Measurements from ENCODE around the gene YIF1A. TPM values are rescaled to one million over a fixed set of nuclear protein-coding genes. Genes with fewer than 3 reads are reported as not detected.

The YIF1A gene
- total and polyA plus RNA-seq, 10 donors = 34.7 to 60.1 (median 47.9) TPM

DNA sequence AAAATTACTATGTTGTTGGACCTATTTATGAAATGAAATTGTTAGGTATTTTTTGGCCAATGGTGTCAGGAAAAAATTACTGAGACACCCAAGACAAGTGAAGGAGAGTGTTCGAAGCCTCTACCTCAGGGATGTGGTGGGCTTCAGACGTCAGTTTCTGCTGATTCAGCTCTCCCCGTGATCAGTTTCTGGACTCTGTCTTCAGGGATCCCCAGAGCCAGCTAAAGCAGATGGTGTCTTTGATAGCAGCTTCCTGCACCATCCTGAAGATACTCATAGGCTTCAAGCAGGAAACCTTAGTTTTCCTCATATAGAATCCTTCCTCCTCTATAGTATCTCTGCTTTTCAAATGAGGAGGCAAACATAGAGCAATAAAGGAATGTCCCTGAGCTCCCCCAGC, 20.5 kb upstream of the YIF1A start:
- H3K27ac ChIP-seq = no peak overlapping the region
- no peak overlapping the region for H3K4me3 ChIP-seq
- peaks cover 5 to 33% (median 20%) of the 10 kb centered on the region in 6 donors for H3K4me1 ChIP-seq
- no peaks in the 10 kb centered on the region for H3K27me3 ChIP-seq (replicated peaks in 1 of 7)
- no peaks in the 10 kb centered on the region for H3K9me3 ChIP-seq
- intact Hi-C loops (cut with DNase I; ENCODE audit: low total_unique reads) = no loop called here
- DNase-seq = no peak
- TF ChIP-seq POLR2A (IDR thresholded peaks at IDR 0.05) = no peak
- TF ChIP-seq, protein P1, sequence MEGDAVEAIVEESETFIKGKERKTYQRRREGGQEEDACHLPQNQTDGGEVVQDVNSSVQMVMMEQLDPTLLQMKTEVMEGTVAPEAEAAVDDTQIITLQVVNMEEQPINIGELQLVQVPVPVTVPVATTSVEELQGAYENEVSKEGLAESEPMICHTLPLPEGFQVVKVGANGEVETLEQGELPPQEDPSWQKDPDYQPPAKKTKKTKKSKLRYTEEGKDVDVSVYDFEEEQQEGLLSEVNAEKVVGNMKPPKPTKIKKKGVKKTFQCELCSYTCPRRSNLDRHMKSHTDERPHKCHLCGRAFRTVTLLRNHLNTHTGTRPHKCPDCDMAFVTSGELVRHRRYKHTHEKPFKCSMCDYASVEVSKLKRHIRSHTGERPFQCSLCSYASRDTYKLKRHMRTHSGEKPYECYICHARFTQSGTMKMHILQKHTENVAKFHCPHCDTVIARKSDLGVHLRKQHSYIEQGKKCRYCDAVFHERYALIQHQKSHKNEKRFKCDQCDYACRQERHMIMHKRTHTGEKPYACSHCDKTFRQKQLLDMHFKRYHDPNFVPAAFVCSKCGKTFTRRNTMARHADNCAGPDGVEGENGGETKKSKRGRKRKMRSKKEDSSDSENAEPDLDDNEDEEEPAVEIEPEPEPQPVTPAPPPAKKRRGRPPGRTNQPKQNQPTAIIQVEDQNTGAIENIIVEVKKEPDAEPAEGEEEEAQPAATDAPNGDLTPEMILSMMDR (IDR thresholded peaks at IDR 0.05 in 8 of 11, conservative IDR thresholded peaks at IDR 0.05 in 3 of 11) = no peak
- TF ChIP-seq POLR2AphosphoS5 (IDR thresholded peaks at IDR 0.05) = no peak
- 46 to 69% (median 51%) methylated on average over 3 of the region's 3 CpGs for WGBS, 5 donors
- H3K36me3 ChIP-seq = no peaks in the 10 kb centered on the region

DNA sequence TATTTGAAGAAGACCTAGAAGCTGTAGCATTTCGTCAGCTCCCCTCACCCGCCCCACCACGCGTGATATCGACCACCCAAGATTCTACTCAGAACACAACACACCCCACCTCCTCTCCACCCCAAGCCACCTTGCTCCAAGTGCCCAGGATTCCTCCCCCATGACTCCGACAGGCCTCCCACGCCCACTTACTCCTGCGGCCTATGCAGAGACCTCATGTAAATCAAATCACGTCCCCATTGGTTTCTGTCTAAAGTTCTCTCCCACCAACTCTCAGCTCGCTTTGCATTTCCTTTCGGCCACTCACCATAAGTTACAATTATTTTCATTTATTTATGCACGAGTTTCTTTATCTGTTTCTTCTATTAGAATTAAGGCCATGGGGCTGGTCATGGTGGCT, 13.7 kb upstream of the YIF1A start:
- H3K36me3 ChIP-seq = no peaks in the 10 kb centered on the region
- intact Hi-C loops (cut with DNase I; ENCODE audit: low total_unique reads) = no loop called here
- 85 to 92% (median 86%) methylated on average over 12 of the region's 12 CpGs for WGBS, 5 donors
- no peak overlapping the region for H3K27ac ChIP-seq
- no peaks in the 10 kb centered on the region for H3K27me3 ChIP-seq (replicated peaks in 1 of 7)
- DNase-seq = no peak
- no peak overlapping the region for H3K4me3 ChIP-seq
- TF ChIP-seq, protein P1 (IDR thresholded peaks at IDR 0.05 in 8 of 11, conservative IDR thresholded peaks at IDR 0.05 in 3 of 11) = no peak
- TF ChIP-seq POLR2A (IDR thresholded peaks at IDR 0.05) = no peak
- no peak for TF ChIP-seq POLR2AphosphoS5 (IDR thresholded peaks at IDR 0.05)
- H3K9me3 ChIP-seq = no peaks in the 10 kb centered on the region
- no peaks in the 10 kb centered on the region for H3K4me1 ChIP-seq

DNA sequence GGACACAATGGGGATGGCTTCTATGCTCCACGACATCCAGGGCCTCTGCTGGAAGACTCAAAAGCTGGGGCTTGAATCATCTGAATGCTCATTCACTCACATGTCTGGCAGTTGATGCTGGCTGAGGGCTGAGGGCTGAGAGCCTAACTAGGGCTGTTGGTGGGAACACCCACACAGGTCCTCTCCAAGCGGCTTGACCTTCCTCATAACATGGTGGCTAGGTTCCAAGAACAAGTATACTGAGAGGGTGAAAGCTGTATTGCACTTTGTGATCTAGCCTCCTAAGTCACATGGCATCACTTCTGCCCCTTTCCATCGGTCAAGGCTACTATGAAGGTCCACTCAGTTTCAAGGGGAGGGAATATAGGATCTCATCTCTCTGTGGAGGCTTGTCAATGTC, 10.2 kb upstream of the YIF1A start:
- TF ChIP-seq POLR2AphosphoS5 (IDR thresholded peaks at IDR 0.05) = no peak
- no peak for TF ChIP-seq POLR2A (IDR thresholded peaks at IDR 0.05)
- TF ChIP-seq, protein P1 (IDR thresholded peaks at IDR 0.05 in 8 of 11, conservative IDR thresholded peaks at IDR 0.05 in 3 of 11) = no peak
- WGBS, 5 donors = 61 to 79% (median 65%) methylated on average over 3 of the region's 3 CpGs
- Histone ChIP-seq H3K4me3 (no peak overlapping the region), H3K9me3 (no peaks in the 10 kb centered on the region), H3K36me3 (no peaks in the 10 kb centered on the region), H3K27ac (no peak overlapping the region), H3K27me3 (replicated peaks in 1 of 7) (peaks cover 0 to 31% (median 10%) of the 10 kb centered on the region in 7 donors), H3K4me1 (no peaks in the 10 kb centered on the region)
- DNase-seq = no peak
- intact Hi-C loops (cut with DNase I; ENCODE audit: low total_unique reads) = no loop called here

DNA sequence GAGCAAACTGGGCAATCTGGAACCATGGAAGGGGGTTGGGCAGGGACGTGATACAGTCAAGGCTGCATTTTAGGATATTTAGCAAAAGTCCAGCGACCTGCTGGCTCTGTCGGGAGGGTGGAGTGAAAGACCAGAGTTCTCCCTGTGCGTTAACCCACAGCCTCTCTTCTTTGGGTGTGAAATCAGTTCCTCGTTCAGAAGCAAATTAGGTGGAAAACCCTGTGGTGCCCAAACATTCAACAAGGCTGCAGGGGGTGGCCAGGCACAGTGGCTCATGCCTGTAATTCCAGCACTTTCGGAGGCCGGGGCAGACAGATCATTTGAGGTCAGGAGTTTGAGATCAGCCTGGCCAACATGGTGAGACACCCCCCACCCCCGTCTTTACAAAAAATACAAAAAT, 8.7 kb upstream of the YIF1A start:
- WGBS, 5 donors = 53 to 72% (median 68%) methylated on average over 8 of the region's 8 CpGs
- H3K36me3 ChIP-seq = no peaks in the 10 kb centered on the region
- DNase-seq = no peak
- intact Hi-C loops (cut with DNase I; ENCODE audit: low total_unique reads) = no loop called here
- H3K4me1 ChIP-seq = peaks cover 0 to 2% (median 0%) of the 10 kb centered on the region in 6 donors
- no peak overlapping the region for H3K27ac ChIP-seq
- peaks cover 0 to 47% (median 23%) of the 10 kb centered on the region in 7 donors for H3K27me3 ChIP-seq (replicated peaks in 1 of 7)
- TF ChIP-seq POLR2AphosphoS5 (IDR thresholded peaks at IDR 0.05) (no peak), POLR2A (IDR thresholded peaks at IDR 0.05) (no peak)
- TF ChIP-seq, protein P1 (IDR thresholded peaks at IDR 0.05 in 8 of 11, conservative IDR thresholded peaks at IDR 0.05 in 3 of 11) = no peak
- H3K9me3 ChIP-seq = no peaks in the 10 kb centered on the region
- no peak overlapping the region for H3K4me3 ChIP-seq
